SK-N-SH (cell line): ENCODE results near the gene AKAP9. TPM values are rescaled to one million over a fixed set of nuclear protein-coding genes. Genes with fewer than 3 reads are reported as not detected.

Experiments used
- CTCF ChIA-PET: fragments of 300-600, 350-600 bp; formaldehyde crosslinking; extraction: SDS; loops from one replicate; lab custom pipeline; 2021; lab: Yijun Ruan, JAX
- POLR2A ChIA-PET: fragments of 350-600 bp; sonication (Branson Sonifier 250); formaldehyde crosslinking; extraction: SDS; loops from one replicate; lab custom pipeline; 2020; ENCODE audit warnings: antibody characterized with exemption, inconsistent platforms; lab: Yijun Ruan, JAX
- DNase-seq: peaks from one replicate; pipeline ENCODE4 v3.0.0; 2012
- H2AFZ ChIP-seq: fragments of 200-600 bp; sonication (generic); 2 replicates; pipeline ENCODE4 v1.8.1; 2016; ENCODE audit warnings: antibody characterized with exemption, mild to moderate bottlenecking, low read depth
- H3F3A ChIP-seq: fragments of 200-600 bp; sonication (generic); replicated peaks from 2 replicates; pipeline ENCODE3; 2016; ENCODE audit warnings: antibody characterized with exemption, mild to moderate bottlenecking; ENCODE audit not compliant: insufficient read depth
- H3K27ac ChIP-seq, 2 experiments: fragments of 200-500 bp in 1 of 2; fragments of 200-600 bp in 1 of 2; sonication (Bioruptor generic) in 1 of 2; sonication (generic), shearing (Covaris generic) in 1 of 2; 2 replicates each; pipeline versions ENCODE4 v1.5.1 to v1.6.1; 2014 to 2016; ENCODE audit warnings: low read depth in 2 of 2, inconsistent platforms in 1 of 2, low read length in 1 of 2, mild to moderate bottlenecking in 1 of 2, mixed read lengths in 1 of 2
- H3K27me3 ChIP-seq: fragments of 200-600 bp; sonication (generic), shearing (Covaris generic); 2 replicates; pipeline ENCODE4 v1.6.1; 2016; ENCODE audit warnings: mixed run types; ENCODE audit not compliant: insufficient read depth
- H3K36me3 ChIP-seq, 2 experiments: fragments of 200-500 bp in 1 of 2; fragments of 200-600 bp in 1 of 2; sonication (Bioruptor generic) in 1 of 2; sonication (generic) in 1 of 2; replicated peaks in 1 of 2; 2 replicates each; pipeline versions ENCODE3 to v1.5.1; 2014 to 2016; ENCODE audit warnings: low read length in 1 of 2, mild to moderate bottlenecking in 1 of 2; ENCODE audit not compliant: insufficient read depth in 2 of 2, control insufficient read depth in 1 of 2
- H3K4me1 ChIP-seq, 2 experiments: fragments of 200-500 bp in 1 of 2; fragments of 200-600 bp in 1 of 2; sonication (Bioruptor generic) in 1 of 2; sonication (generic), shearing (Covaris generic) in 1 of 2; 2 replicates each; pipeline versions ENCODE4 v1.5.1 to v1.6.1; 2014 to 2016; ENCODE audit warnings: low read depth in 1 of 2, low read length in 1 of 2, mixed run types in 1 of 2; ENCODE audit not compliant: insufficient read depth in 2 of 2, control insufficient read depth in 1 of 2
- H3K4me2 ChIP-seq: fragments of 200-600 bp; sonication (generic), shearing (Covaris generic); 2 replicates; pipeline ENCODE4 v1.6.1; 2017; ENCODE audit warnings: mixed run types
- H3K4me3 ChIP-seq, 2 experiments: fragments of 200-500 bp in 1 of 2; fragments of 200-600 bp in 1 of 2; sonication (Bioruptor generic) in 1 of 2; sonication (generic), shearing (Covaris generic) in 1 of 2; 2 replicates each; pipeline versions ENCODE4 v1.5.1 to v1.8.1; 2014 to 2016; ENCODE audit warnings: low read depth in 2 of 2, inconsistent platforms in 1 of 2, low read length in 1 of 2, mild to moderate bottlenecking in 1 of 2, mixed read lengths in 1 of 2, moderate library complexity in 1 of 2
- H3K79me2 ChIP-seq: fragments of 200-600 bp; sonication (generic); 2 replicates; pipeline ENCODE4 v1.8.1; 2017; ENCODE audit warnings: mild to moderate bottlenecking; ENCODE audit not compliant: insufficient read depth
- H3K9ac ChIP-seq: fragments of 200-600 bp; sonication (generic); 2 replicates; pipeline ENCODE4 v1.6.1; 2017; ENCODE audit warnings: mixed run types
- H3K9me2 ChIP-seq: fragments of 200-600 bp; sonication (generic); 2 replicates; pipeline ENCODE4 v1.6.1; 2017; ENCODE audit warnings: mixed run types
- H3K9me3 ChIP-seq: fragments of 200-600 bp; sonication (generic); 2 replicates; pipeline ENCODE4 v1.6.1; 2017; ENCODE audit warnings: mixed run types, mild to moderate bottlenecking, moderate library complexity
- H4K20me1 ChIP-seq: fragments of 200-600 bp; sonication (generic); 2 replicates; pipeline ENCODE4 v1.6.1; 2017; ENCODE audit warnings: mild to moderate bottlenecking, mixed run types; ENCODE audit not compliant: insufficient read depth
- ELF1 ChIP-seq: IDR thresholded peaks from 2 replicates; pipeline ENCODE4 v1.4.0; 2012
- EP300 ChIP-seq, 2 experiments: IDR thresholded peaks; 2 replicates each; pipeline versions ENCODE4 v1.4.0 to v1.6.1; 2012; ENCODE audit warnings: borderline replicate concordance in 1 of 2, low read depth in 1 of 2, low read length in 1 of 2
- EZH2phosphoT487 ChIP-seq: fragments of 200-600 bp; sonication (generic); IDR thresholded peaks from 2 replicates; pipeline ENCODE4 v1.6.1; 2017; ENCODE audit warnings: low read depth, mixed run types, mild to moderate bottlenecking, antibody characterized with exemption, moderate library complexity, borderline replicate concordance
- FOSL2 ChIP-seq: IDR thresholded peaks from 2 replicates; pipeline ENCODE4 v1.4.0; 2012; ENCODE audit warnings: low read depth, mild to moderate bottlenecking, moderate library complexity, borderline replicate concordance
- FOXJ3 ChIP-seq: sonication (generic); formaldehyde crosslinking; IDR thresholded peaks from 2 replicates; pipeline ENCODE4 v1.5.1; 2020; ENCODE audit warnings: mild to moderate bottlenecking, missing genetic modification reagents
- MEF2A ChIP-seq: IDR thresholded peaks from 2 replicates; pipeline ENCODE4 v1.4.0; 2012; ENCODE audit warnings: low read depth, borderline replicate concordance
- PBX3 ChIP-seq: IDR thresholded peaks from 2 replicates; pipeline ENCODE4; 2012
- RAD21 ChIP-seq: IDR thresholded peaks from 2 replicates; pipeline ENCODE4 v1.6.1; 2012; ENCODE audit warnings: mild to moderate bottlenecking, low read length
- RFX5 ChIP-seq: IDR thresholded peaks from 2 replicates; pipeline ENCODE4 v1.6.1; 2012; ENCODE audit warnings: mild to moderate bottlenecking, improper control_type of control experiment, low read length
- SIN3A ChIP-seq: IDR thresholded peaks from 2 replicates; pipeline ENCODE4 v1.6.1; 2012; ENCODE audit warnings: low read depth, mild to moderate bottlenecking, low read length, moderate library complexity, borderline replicate concordance
- SMC3 ChIP-seq: IDR thresholded peaks from 2 replicates; pipeline ENCODE4 v1.6.1; 2012; ENCODE audit warnings: low read depth, low read length, improper control_type of control experiment
- TAF1 ChIP-seq: IDR thresholded peaks from 2 replicates; pipeline ENCODE4 v1.6.1; 2012; ENCODE audit warnings: low read depth, mild to moderate bottlenecking, low read length, moderate library complexity, borderline replicate concordance
- USF1 ChIP-seq: IDR thresholded peaks from 2 replicates; pipeline ENCODE4 v1.4.0; 2012; ENCODE audit warnings: low read depth, borderline replicate concordance
- ZBTB33 ChIP-seq: IDR thresholded peaks from 2 replicates; pipeline ENCODE4 v1.4.0; 2012; ENCODE audit warnings: low read depth, borderline replicate concordance
- polyA plus RNA-seq, 3 experiments: library from polyadenylated mRNA; depleted of rRNA; stranded (reverse); fragments of >200 nt; gene quantifications; 2 replicates each; pipeline ENCODE4 v1.2.3, GENCODE V29; 2012
- TF ChIP-seq, protein P1 (sequence below): IDR thresholded peaks from 2 replicates; pipeline ENCODE4 v1.4.0; 2012; ENCODE audit warnings: low read depth
- TF ChIP-seq, protein P2 (sequence below): IDR thresholded peaks from 2 replicates; pipeline ENCODE4 v1.6.1; 2012; ENCODE audit warnings: mild to moderate bottlenecking, low read depth, low read length, moderate library complexity
- TF ChIP-seq, protein P3 (sequence below): fragments of 200-600 bp; sonication (generic); IDR thresholded peaks from 2 replicates; pipeline ENCODE4 v1.6.1; 2017; ENCODE audit warnings: antibody characterized with exemption, mild to moderate bottlenecking, moderate library complexity

Gene AKAP9
- polyA plus RNA-seq, 1 of the 3 experiments (the other 2 are of a cell fraction), result 13.1 TPM

DNA sequence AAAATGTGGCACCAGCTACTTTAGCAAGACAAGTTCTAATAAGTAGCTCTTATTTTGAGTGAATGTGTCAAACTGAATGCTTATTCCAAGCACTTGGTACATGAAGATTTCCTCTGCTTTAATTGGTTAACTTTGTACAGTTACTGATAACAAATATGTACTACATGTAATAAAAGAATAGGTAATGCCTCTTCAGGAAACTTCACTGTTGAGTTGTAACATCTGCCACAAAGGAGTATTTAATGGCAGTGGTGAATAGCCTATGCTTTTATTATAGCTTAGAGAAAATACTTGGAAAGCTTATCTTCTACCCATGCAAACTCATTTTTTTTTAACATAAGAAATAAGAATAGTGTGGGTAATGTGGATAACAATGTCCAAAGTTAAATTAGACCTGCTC is 111.0 kb downstream of the AKAP9 start:
- H3F3A ChIP-seq, result peaks cover 1% of the 10 kb centered on the region
- POLR2A ChIA-PET, result no interaction called here

More for the DNA sequence above, 111.0 kb downstream of the AKAP9 start:
- Histone ChIP-seq H3K27ac (no peak overlapping the region), H3K4me1 (0 out of 4 replicates have a peak, but pooled peaks cover 0 to 6% of the 10 kb centered on the region in 2 experiments), H3K36me3 (peaks cover 49 to 70% of the 10 kb centered on the region in 2 experiments), H3K79me2 (no peaks in the 10 kb centered on the region), H3K4me2 (no peak overlapping the region), H3K9me3 (no peaks in the 10 kb centered on the region), H3K27me3 (no peaks in the 10 kb centered on the region)
- DNase-seq, result no peak
- TF ChIP-seq FOSL2, result no peak
- no peak for TF ChIP-seq SMC3
- TF ChIP-seq FOXJ3 (CRISPR knock-in tag), result no peak
- TF ChIP-seq MEF2A, result no peak
- no peak for TF ChIP-seq PBX3
- no peak for TF ChIP-seq RFX5
- TF ChIP-seq EP300 (IDR thresholded peaks at IDR 0.05; ENCODE audit: borderline replicate concordance in 1 of 2, low read depth in 1 of 2, low read length in 1 of 2), result no peak
- TF ChIP-seq ELF1, result no peak
- TF ChIP-seq, protein P1, sequence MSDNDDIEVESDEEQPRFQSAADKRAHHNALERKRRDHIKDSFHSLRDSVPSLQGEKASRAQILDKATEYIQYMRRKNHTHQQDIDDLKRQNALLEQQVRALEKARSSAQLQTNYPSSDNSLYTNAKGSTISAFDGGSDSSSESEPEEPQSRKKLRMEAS, result no peak
- TF ChIP-seq RAD21, result no peak
- TF ChIP-seq, protein P2, sequence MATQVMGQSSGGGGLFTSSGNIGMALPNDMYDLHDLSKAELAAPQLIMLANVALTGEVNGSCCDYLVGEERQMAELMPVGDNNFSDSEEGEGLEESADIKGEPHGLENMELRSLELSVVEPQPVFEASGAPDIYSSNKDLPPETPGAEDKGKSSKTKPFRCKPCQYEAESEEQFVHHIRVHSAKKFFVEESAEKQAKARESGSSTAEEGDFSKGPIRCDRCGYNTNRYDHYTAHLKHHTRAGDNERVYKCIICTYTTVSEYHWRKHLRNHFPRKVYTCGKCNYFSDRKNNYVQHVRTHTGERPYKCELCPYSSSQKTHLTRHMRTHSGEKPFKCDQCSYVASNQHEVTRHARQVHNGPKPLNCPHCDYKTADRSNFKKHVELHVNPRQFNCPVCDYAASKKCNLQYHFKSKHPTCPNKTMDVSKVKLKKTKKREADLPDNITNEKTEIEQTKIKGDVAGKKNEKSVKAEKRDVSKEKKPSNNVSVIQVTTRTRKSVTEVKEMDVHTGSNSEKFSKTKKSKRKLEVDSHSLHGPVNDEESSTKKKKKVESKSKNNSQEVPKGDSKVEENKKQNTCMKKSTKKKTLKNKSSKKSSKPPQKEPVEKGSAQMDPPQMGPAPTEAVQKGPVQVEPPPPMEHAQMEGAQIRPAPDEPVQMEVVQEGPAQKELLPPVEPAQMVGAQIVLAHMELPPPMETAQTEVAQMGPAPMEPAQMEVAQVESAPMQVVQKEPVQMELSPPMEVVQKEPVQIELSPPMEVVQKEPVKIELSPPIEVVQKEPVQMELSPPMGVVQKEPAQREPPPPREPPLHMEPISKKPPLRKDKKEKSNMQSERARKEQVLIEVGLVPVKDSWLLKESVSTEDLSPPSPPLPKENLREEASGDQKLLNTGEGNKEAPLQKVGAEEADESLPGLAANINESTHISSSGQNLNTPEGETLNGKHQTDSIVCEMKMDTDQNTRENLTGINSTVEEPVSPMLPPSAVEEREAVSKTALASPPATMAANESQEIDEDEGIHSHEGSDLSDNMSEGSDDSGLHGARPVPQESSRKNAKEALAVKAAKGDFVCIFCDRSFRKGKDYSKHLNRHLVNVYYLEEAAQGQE, result no peak
- TF ChIP-seq USF1, result no peak
- TF ChIP-seq TAF1, result no peak
- TF ChIP-seq, protein P3, sequence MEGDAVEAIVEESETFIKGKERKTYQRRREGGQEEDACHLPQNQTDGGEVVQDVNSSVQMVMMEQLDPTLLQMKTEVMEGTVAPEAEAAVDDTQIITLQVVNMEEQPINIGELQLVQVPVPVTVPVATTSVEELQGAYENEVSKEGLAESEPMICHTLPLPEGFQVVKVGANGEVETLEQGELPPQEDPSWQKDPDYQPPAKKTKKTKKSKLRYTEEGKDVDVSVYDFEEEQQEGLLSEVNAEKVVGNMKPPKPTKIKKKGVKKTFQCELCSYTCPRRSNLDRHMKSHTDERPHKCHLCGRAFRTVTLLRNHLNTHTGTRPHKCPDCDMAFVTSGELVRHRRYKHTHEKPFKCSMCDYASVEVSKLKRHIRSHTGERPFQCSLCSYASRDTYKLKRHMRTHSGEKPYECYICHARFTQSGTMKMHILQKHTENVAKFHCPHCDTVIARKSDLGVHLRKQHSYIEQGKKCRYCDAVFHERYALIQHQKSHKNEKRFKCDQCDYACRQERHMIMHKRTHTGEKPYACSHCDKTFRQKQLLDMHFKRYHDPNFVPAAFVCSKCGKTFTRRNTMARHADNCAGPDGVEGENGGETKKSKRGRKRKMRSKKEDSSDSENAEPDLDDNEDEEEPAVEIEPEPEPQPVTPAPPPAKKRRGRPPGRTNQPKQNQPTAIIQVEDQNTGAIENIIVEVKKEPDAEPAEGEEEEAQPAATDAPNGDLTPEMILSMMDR, result no peak
- TF ChIP-seq ZBTB33, result no peak
- TF ChIP-seq EZH2phosphoT487, result no peak
- TF ChIP-seq SIN3A, result no peak
- TF ChIP-seq, all 33 proteins: peak for 0
- CTCF ChIA-PET, result interaction anchor here (1.0 to 1.6 kb wide), 3 partner anchors 10 to 64 kb away, joined by 3 to 5 read pairs (median 3); no protein-coding TSS in a partner anchor
- Histone ChIP-seq H3K9ac (no peak overlapping the region), H2AFZ (no peak overlapping the region), H3K4me3 (no peak overlapping the region), H4K20me1 (no peaks in the 10 kb centered on the region), H3K9me2 (no peaks in the 10 kb centered on the region)
